HG03520 (cell line): ENCODE results near the gene FSCN2.

ENCODE experiments used
- ATAC-seq: cut with Tn5 transposase; IDR thresholded peaks from one replicate; pipeline ENCODE4 v1.9.1; 2021; ENCODE audit warnings: mild to moderate bottlenecking, moderate library complexity; ENCODE audit not compliant: unreplicated experiment

Gene FSCN2

GRCh38 chr17:81538651-81539570, 10.7 kb downstream of the FSCN2 start:
- no peak for ATAC-seq

GRCh38 chr17:81539571-81539900, 11.4 kb downstream of the FSCN2 start:
- no peak for ATAC-seq

DNA sequence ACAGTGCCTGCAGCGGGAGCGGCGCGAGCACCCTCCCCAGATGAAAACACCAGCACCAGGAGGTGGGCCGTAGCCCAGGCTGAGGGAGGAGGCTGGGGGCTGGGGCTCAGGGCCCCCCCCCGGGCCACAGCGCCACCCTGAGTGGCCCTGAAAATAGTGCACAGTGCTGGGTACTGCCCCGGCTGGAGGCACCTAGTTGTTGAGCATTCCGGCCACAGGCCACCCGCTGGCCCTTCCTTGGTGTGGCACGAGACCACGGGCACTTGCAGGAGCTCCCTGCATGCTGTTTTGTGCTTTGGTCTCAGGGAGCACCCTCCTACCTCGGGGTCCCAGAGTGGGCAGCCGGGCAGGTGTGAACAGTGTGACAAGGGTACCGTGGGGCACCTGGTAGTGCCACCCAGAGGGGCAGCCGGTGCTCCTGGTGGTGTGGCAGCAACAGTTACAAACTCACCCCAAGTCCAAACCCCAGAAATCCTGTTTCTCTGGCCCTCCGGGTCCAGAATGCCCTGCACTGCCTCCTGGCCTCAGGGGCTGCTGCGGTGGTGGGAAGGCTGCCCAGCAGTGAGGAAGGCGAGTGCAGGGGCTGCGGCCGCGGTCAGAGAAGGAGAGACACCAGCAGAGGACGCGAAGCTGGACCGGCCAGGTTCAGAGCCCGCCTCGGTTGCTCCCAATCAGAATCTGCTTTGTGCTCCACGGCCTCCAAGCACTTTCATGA, 11.9 kb downstream of the FSCN2 start:
- ATAC-seq = no peak

DNA sequence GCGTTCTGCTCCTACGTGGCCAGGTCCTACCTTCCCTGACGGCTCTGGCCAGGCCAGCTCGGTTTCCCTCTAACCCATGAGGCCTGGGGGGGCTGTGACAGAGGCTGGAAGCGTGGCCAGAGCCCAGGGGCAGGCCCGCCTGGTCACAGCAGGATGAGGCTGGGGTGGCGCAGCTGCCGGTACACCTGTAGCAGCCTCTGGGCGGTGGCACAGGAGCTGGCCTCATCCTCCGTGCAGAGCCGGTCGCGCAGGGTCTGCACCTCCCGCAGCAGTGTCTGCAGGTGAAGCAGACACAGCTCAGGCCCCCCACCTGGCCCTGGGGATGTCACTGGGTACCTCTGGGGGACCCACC, 12.5 kb downstream of the FSCN2 start:
- ATAC-seq = no peak

- no peak for ATAC-seq
Measured at GRCh38 chr17:81541123-81541522, 12.9 kb downstream of the FSCN2 start.

DNA sequence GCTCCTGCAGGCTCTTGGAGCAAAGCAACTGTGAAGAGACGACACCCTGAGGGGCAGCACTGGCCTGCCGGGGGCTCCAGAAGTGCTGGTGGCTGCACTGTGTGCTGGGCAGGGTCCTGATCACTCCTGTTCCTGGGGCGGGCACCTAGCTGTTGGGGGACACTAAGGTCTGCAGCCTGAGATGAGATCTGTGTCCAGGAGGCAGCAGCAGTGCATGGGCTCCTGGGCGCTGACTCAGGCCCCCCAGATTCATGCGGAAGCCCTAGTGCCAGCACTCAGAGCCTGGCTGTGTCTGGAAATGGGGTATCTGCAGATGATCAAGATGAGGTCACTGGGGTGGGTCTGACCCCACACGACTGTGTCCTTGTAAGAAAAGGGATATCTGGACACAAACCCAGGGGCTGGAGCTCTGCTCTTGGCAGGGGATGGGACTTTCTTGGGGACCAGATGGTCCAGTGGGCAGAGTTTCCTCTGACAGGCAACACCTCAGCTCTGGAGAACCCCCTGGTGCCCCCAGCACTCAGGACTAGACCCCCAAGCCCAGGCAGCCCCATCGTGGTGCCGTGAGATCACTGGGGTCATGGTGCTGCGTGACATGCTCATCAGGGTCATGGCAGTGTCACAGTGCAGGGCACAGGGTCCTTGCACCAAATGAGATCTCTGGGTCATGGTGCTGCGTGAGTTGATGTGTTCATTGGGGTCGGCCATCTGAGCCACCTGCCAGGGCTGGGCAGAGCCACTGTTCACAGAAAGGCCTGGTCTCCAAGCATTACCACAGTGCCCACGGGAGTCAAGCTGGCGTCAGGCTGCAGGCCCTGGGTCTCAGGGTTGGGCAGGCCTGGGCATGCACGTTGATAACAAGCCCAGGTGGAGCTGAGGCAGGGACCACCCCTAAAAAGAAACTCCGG, 14.5 kb downstream of the FSCN2 start:
- ATAC-seq = no peak

DNA sequence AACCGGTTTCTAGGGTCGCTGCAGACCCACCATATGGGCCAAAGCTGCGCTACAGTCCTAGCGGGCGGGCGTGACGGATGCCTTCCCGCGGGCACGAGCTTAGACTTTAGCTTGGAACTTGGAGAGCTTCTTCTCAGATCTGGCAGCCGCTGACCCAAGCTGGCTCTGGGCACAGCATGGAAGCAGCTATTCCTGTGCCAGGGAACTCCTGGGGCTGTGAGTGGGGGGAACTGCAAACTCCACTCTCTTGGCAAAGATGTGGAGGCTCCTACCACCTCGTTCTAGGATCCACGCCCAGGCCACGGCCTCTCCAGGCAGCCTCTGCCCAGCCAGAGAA, 15.1 kb downstream of the FSCN2 start:
- ATAC-seq = no peak

- no peak for ATAC-seq
Measured at GRCh38 chr17:81543756-81544155, 15.6 kb downstream of the FSCN2 start.

- ATAC-seq = no peak
Measured at GRCh38 chr17:81544281-81544974, 16.3 kb downstream of the FSCN2 start.

DNA sequence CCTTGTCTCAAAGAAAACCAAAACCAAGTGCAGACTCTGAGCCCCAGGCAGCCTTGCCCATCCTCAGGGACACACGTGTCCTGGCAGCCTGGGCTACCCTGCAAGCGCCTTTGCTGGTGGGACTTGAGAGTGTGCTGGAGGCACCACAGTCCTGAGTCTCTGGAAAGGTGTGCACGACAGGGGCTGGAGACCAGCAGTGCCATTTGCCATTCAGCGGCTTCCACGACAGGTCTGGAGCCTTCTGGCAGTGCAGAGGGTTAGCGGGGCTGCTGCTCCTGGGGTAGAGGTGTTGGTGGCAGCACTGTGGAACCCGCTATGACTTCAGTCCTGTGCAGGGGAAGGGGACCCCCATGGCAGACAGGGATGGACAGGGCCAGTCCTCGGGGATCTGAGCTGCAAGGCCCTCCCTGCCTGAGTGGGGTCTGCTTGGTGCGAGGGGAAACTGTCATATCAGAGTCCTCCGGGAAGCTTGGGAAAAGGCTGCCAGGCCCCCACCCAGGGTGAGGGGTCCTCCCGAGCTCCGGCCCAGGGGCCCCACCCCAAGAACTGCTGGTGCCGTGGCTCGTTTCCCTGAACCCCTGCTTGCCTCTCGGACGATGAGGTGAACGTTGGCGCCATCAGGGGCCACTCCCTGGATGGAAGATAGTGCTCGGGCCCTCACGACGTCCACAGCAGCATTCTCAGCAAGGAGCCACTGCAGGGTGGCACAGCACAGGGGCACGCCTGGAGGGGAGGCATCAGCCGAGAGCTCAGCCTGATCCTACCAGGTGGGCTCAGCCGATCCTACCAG, 17.2 kb downstream of the FSCN2 start:
- ATAC-seq = no peak

- ATAC-seq = no peak
Measured at GRCh38 chr17:81546906-81547613, 18.9 kb downstream of the FSCN2 start.

DNA sequence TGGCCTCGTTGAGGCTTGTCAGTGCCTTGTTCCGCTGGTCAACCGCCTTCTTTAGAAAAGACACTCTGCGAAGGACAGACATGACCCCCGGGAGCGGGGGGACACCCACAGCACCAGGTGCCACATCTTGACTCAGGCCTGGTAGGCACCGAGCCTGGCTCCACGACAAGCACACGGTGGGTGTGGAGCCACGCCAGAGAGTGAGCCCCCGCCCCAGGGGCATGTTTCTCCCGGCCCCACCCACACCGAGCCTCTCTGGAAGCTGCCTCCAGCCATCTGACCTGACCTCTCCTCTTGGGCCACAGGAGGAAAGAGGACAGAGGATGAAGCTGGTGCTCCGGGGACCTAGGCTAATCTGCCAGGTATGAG, 19.4 kb downstream of the FSCN2 start:
- no peak for ATAC-seq

DNA sequence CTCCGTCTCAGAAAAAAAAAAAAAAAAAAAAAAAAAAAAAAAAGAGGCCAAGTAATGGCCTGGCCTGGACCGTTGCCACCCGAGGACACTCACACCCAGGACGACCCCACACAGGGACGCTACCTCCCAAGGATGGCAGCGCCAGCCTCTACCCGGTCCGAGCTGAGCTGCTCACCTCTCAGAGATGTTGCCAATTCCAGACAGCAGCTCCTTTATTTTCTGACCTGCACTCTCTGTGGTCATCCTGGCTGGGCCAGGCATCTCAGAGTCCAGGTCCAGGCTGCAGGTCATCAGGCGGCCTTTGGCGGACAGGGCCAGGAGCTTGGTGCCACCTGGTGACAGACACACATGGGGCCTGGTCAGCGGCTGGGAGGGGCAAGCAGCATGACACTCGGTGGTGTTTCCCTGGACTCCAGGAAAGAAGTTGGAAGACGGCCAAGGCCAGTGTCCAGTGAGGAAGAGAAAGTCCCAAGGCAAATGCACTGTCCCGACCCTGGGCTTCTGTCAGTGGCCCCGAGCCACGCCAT, 20.9 kb downstream of the FSCN2 start:
- ATAC-seq = no peak

DNA sequence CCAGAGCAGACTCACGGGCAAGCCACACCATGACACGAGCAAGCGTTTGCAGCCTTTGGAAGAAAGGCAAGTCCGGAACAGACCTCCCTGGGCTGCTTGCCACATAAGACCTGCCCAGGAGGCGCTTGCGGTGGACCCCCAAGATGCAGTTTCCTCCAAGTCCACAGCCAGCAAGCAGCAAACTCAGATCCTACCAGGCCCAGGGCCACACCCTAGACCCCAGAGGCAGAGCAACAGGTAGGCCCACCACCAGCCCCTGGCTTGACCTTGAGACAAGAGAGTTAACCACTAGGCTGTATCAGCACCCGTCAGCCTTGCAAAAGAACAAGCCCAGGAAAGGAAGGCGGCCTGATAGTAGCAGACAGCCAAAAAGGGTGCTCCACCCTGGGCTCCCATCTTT, 21.6 kb downstream of the FSCN2 start:
- ATAC-seq = no peak

DNA sequence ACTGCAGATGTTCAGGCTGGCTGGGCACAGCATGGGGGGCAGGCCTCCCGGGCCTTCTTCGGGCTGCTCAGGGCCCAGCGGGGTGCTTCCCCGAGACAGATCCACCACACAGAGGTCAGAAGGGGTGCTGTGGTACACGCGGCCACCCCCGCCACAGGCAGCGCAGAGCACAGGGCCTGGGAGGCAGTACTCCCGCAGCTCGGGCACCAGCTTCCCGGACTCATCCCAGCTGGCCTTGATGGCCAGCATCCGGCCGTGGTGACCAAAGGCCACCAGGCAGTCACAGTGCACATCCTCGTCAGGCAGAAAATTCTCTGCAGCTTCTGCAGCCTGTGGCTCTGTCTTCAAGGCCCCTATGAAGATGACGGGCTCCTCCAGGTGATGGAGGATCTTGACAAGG, 22.1 kb downstream of the FSCN2 start:
- no peak for ATAC-seq

DNA sequence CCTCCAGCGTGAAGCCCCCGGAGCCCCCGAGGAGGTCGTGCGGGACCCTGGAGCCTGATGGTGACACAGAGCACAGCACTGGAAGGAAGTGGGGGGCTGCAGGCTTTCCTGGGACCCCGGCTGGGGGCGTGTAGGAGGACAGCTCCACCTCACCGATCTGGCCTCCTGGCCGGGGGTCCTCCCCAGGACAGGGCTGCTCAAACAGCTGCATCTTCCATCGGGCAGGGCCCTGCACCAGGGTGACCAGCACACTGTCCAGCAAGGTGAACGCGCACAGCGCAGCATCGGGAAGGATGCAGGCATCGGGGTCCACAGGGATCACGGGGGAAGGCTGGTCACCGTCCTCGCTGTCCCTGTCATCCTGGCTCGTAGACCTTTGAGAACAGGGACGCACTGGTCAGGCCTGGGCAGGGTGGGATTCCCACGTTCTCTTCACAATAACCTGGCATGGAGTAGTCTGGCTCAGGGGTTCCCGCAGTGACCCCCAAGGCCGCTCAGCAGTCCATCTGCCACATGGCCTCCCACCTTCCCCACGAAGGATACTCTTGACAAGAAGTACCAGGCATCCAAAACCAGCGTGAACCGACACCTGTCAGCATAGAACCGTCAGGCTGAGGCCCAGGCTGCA, 22.8 kb downstream of the FSCN2 start:
- ATAC-seq = no peak

DNA sequence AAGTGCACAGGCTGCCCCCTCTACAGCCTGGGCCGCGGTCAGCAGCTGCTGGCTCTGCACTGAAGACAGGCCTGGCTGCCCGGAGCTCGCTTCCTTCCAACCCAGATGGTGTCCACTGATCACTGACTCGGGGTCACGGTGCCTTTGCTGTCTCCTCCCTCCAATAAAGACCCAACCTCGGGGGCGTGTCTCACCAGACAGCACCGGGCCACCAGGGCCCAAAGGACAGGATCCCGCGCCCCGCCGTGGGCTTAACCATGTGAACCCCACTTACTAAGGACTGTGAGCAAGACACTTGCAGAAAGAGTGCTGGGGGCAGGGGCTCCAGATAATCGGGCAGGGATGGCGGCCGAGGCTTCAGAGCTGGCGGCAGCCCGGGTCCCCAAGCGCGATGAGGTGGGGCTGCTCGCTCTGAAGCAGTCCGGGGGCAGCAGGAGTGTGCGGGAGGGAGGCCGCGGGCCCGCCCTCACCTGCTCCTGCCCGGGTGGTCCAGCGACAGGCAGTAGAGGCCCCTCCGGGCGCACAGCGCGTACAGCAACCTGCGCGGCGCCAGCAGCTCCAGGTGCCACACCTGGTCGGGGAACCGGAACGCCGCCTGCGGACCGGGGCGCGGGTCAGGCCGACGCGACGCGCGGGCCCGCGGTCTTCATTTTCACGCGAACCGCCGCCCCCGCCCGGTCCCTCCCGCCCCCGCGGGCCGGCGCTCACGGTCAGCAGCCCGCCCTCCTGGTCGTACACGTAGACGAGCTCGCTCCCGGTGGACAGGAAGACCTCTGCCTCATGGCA, 23.5 kb downstream of the FSCN2 start:
- no peak for ATAC-seq
